Progenitor cell of endocrine pancreas (in vitro differentiated cells): ENCODE measurements around the gene LDAF1. TPM values are rescaled to one million over a fixed set of nuclear protein-coding genes. Genes with fewer than 3 reads are reported as not detected.
A peak's percentile ranks its signal among the peaks of the same experiment; 100 is the strongest.
"Not testable (repeated sequence)": the region's sequence is repeated elsewhere in the genome, so short reads cannot be mapped to it uniquely, and the experiment has no call there.

Experiments used
- DNase-seq: peaks from one replicate; pipeline ENCODE4 v3.0.0; 2021; ENCODE audit warnings: low spot score; ENCODE audit not compliant: unreplicated experiment
- H3K27ac Mint-ChIP-seq: 2 replicates; pipeline ENCODE4 v1.8.0; 2021; ENCODE audit warnings: mild to moderate bottlenecking, moderate library complexity, mixed read lengths
- H3K27me3 Mint-ChIP-seq: 2 replicates; pipeline ENCODE4 v1.8.0; 2021; ENCODE audit warnings: mixed read lengths
- H3K36me3 Mint-ChIP-seq: 2 replicates; pipeline ENCODE4 v1.8.0; 2022; ENCODE audit warnings: mixed read lengths; ENCODE audit not compliant: insufficient read depth
- H3K4me1 Mint-ChIP-seq: 2 replicates; pipeline ENCODE4 v1.8.0; 2021; ENCODE audit warnings: low read depth, mixed read lengths
- H3K4me3 Mint-ChIP-seq: 2 replicates; pipeline ENCODE4 v1.8.0; 2021; ENCODE audit warnings: low read depth, mild to moderate bottlenecking, moderate library complexity, mixed read lengths
- H3K9me3 Mint-ChIP-seq: 2 replicates; pipeline ENCODE4 v1.8.0; 2021; ENCODE audit warnings: low read depth, mixed read lengths
- CTCF ChIP-seq: fragments of 200-600 bp; sonication (generic); IDR thresholded peaks from one replicate; pipeline ENCODE4 v1.5.0; 2021; ENCODE audit warnings: antibody characterized with exemption, mild to moderate bottlenecking; ENCODE audit not compliant: unreplicated experiment
- long read RNA-seq: library from polyadenylated mRNA; unstranded; transcript quantifications from one replicate; pipeline ENCODE4 v2.0.0, GENCODE V29; 2020
- total RNA-seq: library from RNA; stranded (reverse); gene quantifications from 2 replicates; pipeline ENCODE4 v1.2.1, GENCODE V29; 2021

Gene LDAF1
- 20.0 and 20.3 TPM in 2 replicates for total RNA-seq
- long read RNA-seq, transcript TMEM159-201 (5 exons, 2,014 nt) = minor isoform, 26 of 74 reads
- long read RNA-seq, transcript TMEM159-202 (5 exons, 1,812 nt) = major isoform, 29 of 74 reads
- long read RNA-seq, partial matches to known transcripts = 5 of 74 reads
- long read RNA-seq, other reads (novel, unspliced or antisense) = 12 of 74 reads

DNA sequence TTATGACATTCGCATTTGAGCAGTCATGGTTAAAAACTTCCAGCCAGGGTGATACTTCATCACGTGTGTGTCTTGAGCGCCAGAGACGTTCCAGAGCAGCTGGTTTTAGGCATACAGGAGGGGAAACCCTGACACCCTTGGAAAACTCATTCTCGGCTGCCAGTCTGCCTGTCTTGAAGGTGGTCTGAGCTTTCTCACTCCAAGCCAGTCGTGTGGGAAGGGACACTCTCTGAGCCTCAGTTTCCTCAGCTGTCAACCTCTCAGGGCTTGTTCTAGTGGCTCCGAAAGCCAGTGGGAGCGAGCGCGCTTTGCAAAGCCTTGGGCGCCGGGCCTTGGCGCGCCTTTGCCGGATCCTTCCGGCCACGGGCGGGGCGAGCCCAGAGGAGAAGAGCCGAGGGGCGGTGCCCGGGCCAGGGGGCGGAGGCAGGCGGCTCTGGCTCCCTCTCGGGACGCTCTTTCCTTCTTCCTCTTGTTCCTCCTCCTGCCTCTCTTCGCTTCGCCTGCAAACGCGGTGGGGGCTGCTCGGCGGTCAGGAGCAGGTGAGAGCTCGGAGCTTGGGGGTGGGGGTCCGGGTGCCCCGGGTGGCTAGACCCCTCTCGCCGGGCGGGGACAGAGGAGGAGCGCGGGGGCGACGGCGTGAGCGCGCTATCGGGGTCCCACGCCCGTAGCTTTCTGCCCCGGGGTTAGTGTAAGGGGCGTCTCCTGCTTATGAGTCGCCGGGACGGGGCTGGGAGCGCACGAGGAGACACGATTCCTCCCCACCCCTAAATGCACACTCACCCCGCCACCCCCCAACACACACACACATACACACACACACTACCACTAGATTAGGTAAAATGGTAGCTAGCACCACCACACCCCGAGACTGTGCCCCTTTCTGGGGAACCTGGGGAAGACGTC is at the start of gene LDAF1:
LDAF1 (plus strand) TSS at position 467 of the 903 bp plus-strand sequence. CDS start 2,509 bp downstream, outside the sequence.
- Mint-ChIP-seq H3K36me3 (peaks cover 8% of the 10 kb centered on the region), H3K27ac (peak within 1 kb of the TSS; percentile 82), H3K4me3 (peak within 1 kb of the TSS; percentile 84), H3K27me3 (no peaks in the 10 kb centered on the region), H3K4me1 (peaks cover 9% of the 10 kb centered on the region), H3K9me3 (no peaks in the 10 kb centered on the region)
- peak; percentile 60 for DNase-seq
- no peak for TF ChIP-seq CTCF

GRCh38 chr16:21115551-21115950 is 42.9 kb upstream of the LDAF1 start:
- H3K27ac Mint-ChIP-seq, H3K27me3 Mint-ChIP-seq, H3K4me1 Mint-ChIP-seq, DNase-seq, H3K4me3 Mint-ChIP-seq, H3K36me3 Mint-ChIP-seq, H3K9me3 Mint-ChIP-seq: not testable (repeated sequence)

DNA sequence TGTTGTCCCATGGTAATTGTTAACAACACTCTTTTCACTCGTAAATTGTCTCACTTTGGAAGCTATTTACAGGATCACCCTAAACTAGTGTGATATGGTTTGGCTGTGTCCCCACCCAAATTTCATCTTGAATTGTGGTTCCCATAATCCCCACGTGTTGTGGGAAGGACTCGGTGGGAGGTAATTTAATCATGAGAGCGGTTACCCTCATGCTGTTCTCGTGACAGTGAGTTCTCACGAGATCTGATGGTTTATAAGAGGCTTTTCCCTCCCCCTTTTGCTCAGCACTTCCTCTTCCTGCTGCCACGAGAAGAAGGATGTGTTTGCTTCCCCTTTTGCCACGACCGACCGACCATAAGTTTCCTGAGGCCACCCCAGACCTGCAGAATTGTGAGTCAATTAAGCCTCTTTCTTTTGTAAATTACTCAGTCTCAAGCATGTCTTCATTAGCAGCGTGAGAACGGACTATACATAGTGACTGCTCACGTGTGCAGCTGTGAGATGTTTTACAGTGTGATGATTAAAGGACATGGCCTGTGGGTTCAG is 42.3 kb upstream of the LDAF1 start:
- H3K27me3 Mint-ChIP-seq = peaks cover 3% of the 10 kb centered on the region
- TF ChIP-seq CTCF = no peak
- H3K27ac Mint-ChIP-seq = no peak overlapping the region
- H3K36me3 Mint-ChIP-seq = no peaks in the 10 kb centered on the region
- H3K4me1 Mint-ChIP-seq = no peaks in the 10 kb centered on the region
- no peaks in the 10 kb centered on the region for H3K9me3 Mint-ChIP-seq
- H3K4me3 Mint-ChIP-seq = no peak overlapping the region
- DNase-seq = no peak

- H3K27ac Mint-ChIP-seq = no peak overlapping the region
Observed at GRCh38 chr16:21117567-21117966, 40.9 kb upstream of the LDAF1 start.

GRCh38 chr16:21120976-21121520 is 37.4 kb upstream of the LDAF1 start:
- no peaks in the 10 kb centered on the region for H3K36me3 Mint-ChIP-seq

More at GRCh38 chr16:21117567-21117966, 40.9 kb upstream of the LDAF1 start:
- TF ChIP-seq CTCF = no peak
- peaks cover 3% of the 10 kb centered on the region for H3K27me3 Mint-ChIP-seq
- H3K36me3 Mint-ChIP-seq = no peaks in the 10 kb centered on the region
- no peaks in the 10 kb centered on the region for H3K9me3 Mint-ChIP-seq
- DNase-seq = no peak
- no peaks in the 10 kb centered on the region for H3K4me1 Mint-ChIP-seq
- H3K4me3 Mint-ChIP-seq = no peak overlapping the region

More at GRCh38 chr16:21120976-21121520, 37.4 kb upstream of the LDAF1 start:
- H3K27ac Mint-ChIP-seq = no peak overlapping the region
- DNase-seq = no peak
- no peak for TF ChIP-seq CTCF
- H3K27me3 Mint-ChIP-seq = peaks cover 3% of the 10 kb centered on the region
- no peaks in the 10 kb centered on the region for H3K9me3 Mint-ChIP-seq
- H3K4me1 Mint-ChIP-seq = no peaks in the 10 kb centered on the region
- H3K4me3 Mint-ChIP-seq = no peak overlapping the region
